ENCODE measurements around the gene PLN.

DNA sequence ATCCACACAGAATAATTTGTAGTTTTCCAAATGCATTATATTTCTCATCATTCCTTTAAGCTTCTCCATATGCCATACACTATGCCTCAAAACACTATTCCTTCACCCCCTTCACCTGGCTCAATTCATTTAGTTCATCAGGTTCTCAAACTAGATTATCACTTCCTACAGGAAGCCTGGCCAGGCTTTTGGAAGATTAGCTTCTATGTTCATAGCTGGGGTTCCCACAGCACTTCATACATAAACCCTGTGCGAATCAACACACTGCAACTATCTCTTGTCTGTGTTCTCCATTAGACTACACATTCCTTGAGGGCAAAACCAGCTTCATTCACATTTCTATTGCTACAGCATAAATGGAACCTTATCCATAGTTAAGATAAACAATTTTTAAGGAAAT, 40.5 kb upstream of the PLN start:
- no peak for TF ChIP-seq CREM (IDR thresholded peaks at IDR 0.05; ENCODE audit: low read depth)
- TF ChIP-seq POLR2A (IDR thresholded peaks at IDR 0.05; ENCODE audit: low read depth, low read length): no peak
- TF ChIP-seq, protein P1, sequence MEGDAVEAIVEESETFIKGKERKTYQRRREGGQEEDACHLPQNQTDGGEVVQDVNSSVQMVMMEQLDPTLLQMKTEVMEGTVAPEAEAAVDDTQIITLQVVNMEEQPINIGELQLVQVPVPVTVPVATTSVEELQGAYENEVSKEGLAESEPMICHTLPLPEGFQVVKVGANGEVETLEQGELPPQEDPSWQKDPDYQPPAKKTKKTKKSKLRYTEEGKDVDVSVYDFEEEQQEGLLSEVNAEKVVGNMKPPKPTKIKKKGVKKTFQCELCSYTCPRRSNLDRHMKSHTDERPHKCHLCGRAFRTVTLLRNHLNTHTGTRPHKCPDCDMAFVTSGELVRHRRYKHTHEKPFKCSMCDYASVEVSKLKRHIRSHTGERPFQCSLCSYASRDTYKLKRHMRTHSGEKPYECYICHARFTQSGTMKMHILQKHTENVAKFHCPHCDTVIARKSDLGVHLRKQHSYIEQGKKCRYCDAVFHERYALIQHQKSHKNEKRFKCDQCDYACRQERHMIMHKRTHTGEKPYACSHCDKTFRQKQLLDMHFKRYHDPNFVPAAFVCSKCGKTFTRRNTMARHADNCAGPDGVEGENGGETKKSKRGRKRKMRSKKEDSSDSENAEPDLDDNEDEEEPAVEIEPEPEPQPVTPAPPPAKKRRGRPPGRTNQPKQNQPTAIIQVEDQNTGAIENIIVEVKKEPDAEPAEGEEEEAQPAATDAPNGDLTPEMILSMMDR (IDR thresholded peaks at IDR 0.05 in 2 of 3, conservative IDR thresholded peaks at IDR 0.05 in 1 of 3; ENCODE audit: control insufficient read depth in 2 of 3, extremely low read depth in 1 of 3, insufficient read depth in 1 of 3, low read depth in 3 of 3, low read length in 3 of 3): no peak

Data from GM12878 (cell line).